Transverse colon (tissue), 4 donors: ENCODE data around the gene PRKG1. TPM values are rescaled to one million over a fixed set of nuclear protein-coding genes. Genes with fewer than 3 reads are reported as not detected.
"Not testable (repeated sequence)": the region's sequence is repeated elsewhere in the genome, so short reads cannot be mapped to it uniquely, and the experiment has no call there.

Experiments used
- DNase-seq: peaks from one replicate; pipeline ENCODE4 v3.0.0-alpha.2; 2019
- H3K27ac ChIP-seq, 4 donors: fragments of 200-600 bp; sonication (generic); 2 replicates each; pipeline ENCODE4 v1.5.1; 2016 to 2018; ENCODE audit warnings: inconsistent platforms in 4 of 4
- H3K27me3 ChIP-seq: fragments of 200-600 bp; sonication (generic); 2 replicates; pipeline ENCODE4 v1.5.1; 2017; ENCODE audit warnings: inconsistent platforms
- H3K36me3 ChIP-seq, 4 donors: fragments of 200-600 bp; sonication (generic); 2 replicates each; pipeline ENCODE4 v1.5.1; 2017 to 2019; ENCODE audit warnings: inconsistent platforms in 4 of 4
- H3K4me1 ChIP-seq, 4 donors: fragments of 200-600 bp; sonication (generic); 2 replicates each; pipeline ENCODE4 v1.5.1; 2017 to 2020; ENCODE audit warnings: inconsistent platforms in 4 of 4
- H3K4me3 ChIP-seq, 4 donors: fragments of 200-600 bp; sonication (generic); 1 replicate in 1 of 4; 2 replicates in 3 of 4; pipeline versions ENCODE4 v1.5.1 to v1.6.1; 2017 to 2019; ENCODE audit warnings: inconsistent platforms in 4 of 4
- H3K9me3 ChIP-seq, 2 donors: fragments of 200-600 bp; sonication (generic); 2 replicates each; pipeline ENCODE4 v1.5.1; 2017 to 2019; ENCODE audit warnings: inconsistent platforms in 2 of 2
- EP300 ChIP-seq: sonication (generic); formaldehyde crosslinking; IDR thresholded peaks from one replicate; pipeline ENCODE4 v1.6.1; 2017; ENCODE audit warnings: antibody characterized with exemption, low read depth
- POLR2A ChIP-seq: fragments of 450-650 bp; IDR thresholded peaks from one replicate; pipeline ENCODE4 v1.6.1; 2016; ENCODE audit warnings: antibody characterized with exemption, mild to moderate bottlenecking, moderate library complexity
- POLR2AphosphoS5 ChIP-seq, 3 donors: sonication (generic); formaldehyde crosslinking; IDR thresholded peaks; one replicate each; pipeline ENCODE4 v1.6.1; 2016; ENCODE audit warnings: antibody characterized with exemption in 3 of 3
- WGBS, 2 donors: methylation state at CpG; one replicate each; pipeline ENCODE4 v1.1.5; 2018; ENCODE audit warnings: low coverage in 1 of 2; 5-methylcytosine and 5-hydroxymethylcytosine counted together
- in situ Hi-C, 4 donors: fragments of 200-750 bp; cut with MboI; loops; one replicate each; pipeline versions ENCODE4 v1.15.0 to v1.15.1; 2017; ENCODE audit warnings: low sequenced_read_pairs in 3 of 4, low pct_ligation_motif_present in 1 of 4, low pct_unique_long_range_greater_than_20kb in 1 of 4
- intact Hi-C: fragments of 100-400 bp; cut with DNase I; formaldehyde crosslinking; loops from one replicate; pipeline ENCODE4 v1.15.1; 2023; ENCODE audit warnings: low total_unique reads
- total RNA-seq, 4 donors: library from RNA; depleted of rRNA; stranded (reverse); fragments of >200 nt; gene quantifications; one replicate each; pipeline ENCODE4 v1.1.0, GENCODE V29; 2016
- TF ChIP-seq, protein P1 (sequence below), 5 experiments: fragments of 200-600 bp in 3 of 5; fragments of 450-650 bp in 2 of 5; sonication (generic) in 3 of 5; IDR thresholded peaks; 1 replicate in 2 of 5; 2 replicates in 3 of 5; pipeline ENCODE4 v1.5.1; 2016 to 2017; ENCODE audit warnings: antibody characterized with exemption in 5 of 5, inconsistent platforms in 3 of 5, mild to moderate bottlenecking in 2 of 5, moderate library complexity in 1 of 5

PRKG1 gene
- total RNA-seq, 4 donors from 2014 or later: 17.6 to 30.6 (median 26.9) TPM

DNA sequence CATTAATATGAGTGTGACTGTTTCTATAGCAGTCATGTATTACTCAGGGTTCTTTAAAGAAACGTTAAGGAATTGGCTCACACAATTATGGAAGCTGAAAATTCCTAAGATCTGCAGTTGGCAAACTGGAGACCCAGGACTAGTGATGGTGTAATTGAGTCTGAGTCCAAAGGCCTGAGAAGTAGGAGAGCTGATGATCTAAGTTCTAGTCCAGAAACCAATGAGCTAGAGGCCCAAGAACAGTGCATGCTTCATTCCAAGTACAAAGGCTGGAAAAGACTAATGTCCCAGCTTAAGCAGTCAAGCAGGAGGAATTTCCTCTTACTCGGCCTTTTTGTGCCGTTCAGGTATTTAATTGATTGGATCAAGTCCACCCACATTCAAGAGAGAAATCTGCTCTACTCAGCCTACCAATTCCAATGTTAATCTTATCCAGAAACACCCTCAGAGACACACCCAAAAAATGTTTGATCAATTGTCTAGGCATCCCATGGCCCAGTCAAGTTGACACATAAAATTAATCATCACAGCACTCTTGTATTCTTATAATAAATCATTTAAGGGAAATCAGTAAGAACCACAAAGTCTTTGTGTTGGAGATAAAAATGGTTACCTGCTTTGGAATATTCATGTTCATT, 312.1 kb downstream of the PRKG1 start:
- TF ChIP-seq, protein P1, sequence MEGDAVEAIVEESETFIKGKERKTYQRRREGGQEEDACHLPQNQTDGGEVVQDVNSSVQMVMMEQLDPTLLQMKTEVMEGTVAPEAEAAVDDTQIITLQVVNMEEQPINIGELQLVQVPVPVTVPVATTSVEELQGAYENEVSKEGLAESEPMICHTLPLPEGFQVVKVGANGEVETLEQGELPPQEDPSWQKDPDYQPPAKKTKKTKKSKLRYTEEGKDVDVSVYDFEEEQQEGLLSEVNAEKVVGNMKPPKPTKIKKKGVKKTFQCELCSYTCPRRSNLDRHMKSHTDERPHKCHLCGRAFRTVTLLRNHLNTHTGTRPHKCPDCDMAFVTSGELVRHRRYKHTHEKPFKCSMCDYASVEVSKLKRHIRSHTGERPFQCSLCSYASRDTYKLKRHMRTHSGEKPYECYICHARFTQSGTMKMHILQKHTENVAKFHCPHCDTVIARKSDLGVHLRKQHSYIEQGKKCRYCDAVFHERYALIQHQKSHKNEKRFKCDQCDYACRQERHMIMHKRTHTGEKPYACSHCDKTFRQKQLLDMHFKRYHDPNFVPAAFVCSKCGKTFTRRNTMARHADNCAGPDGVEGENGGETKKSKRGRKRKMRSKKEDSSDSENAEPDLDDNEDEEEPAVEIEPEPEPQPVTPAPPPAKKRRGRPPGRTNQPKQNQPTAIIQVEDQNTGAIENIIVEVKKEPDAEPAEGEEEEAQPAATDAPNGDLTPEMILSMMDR (IDR thresholded peaks at IDR 0.05): no peak
- TF ChIP-seq POLR2A: no peak
- no peak for TF ChIP-seq POLR2AphosphoS5 (IDR thresholded peaks at IDR 0.05)
- no peak for TF ChIP-seq EP300
- in situ Hi-C loops: no loop called here

GRCh38 chr10:51389415-51390321, 315.4 kb downstream of the PRKG1 start:
- in situ Hi-C loops (no loop called here), intact Hi-C loops (no loop called here)
- H3K27me3 ChIP-seq: no peaks in the 10 kb centered on the region
- WGBS, 2 donors: 20 to 41% methylated on average over 1 to 3 of the region's 3 CpGs
- no peak overlapping the region for H3K4me3 ChIP-seq
- no peaks in the 10 kb centered on the region for H3K36me3 ChIP-seq
- H3K9me3 ChIP-seq: no peaks in the 10 kb centered on the region
- peak; percentile 74 for DNase-seq
- TF ChIP-seq, protein P1 (IDR thresholded peaks at IDR 0.05): peak; percentile 61 to 73 (median 67)
- TF ChIP-seq POLR2A (no peak), POLR2AphosphoS5 (IDR thresholded peaks at IDR 0.05) (peak in 1 of 3 donors; percentile 53)
- peaks cover 0 to 25% (median 21%) of the 10 kb centered on the region in 4 donors for H3K4me1 ChIP-seq
- peak overlapping the region; percentile 25 to 73 (median 58) for H3K27ac ChIP-seq

More for the DNA sequence above, 312.1 kb downstream of the PRKG1 start:
- H3K36me3 ChIP-seq: no peaks in the 10 kb centered on the region
- H3K4me3 ChIP-seq: no peak overlapping the region
- H3K27ac ChIP-seq: no peak overlapping the region
- H3K4me1 ChIP-seq: peaks cover 0 to 24% (median 19%) of the 10 kb centered on the region in 4 donors
- no peaks in the 10 kb centered on the region for H3K9me3 ChIP-seq
- intact Hi-C loops: no loop called here
- no peak for DNase-seq
- H3K27me3 ChIP-seq: no peaks in the 10 kb centered on the region
- 71 to 73% methylated on average over 2 to 3 of the region's 3 CpGs for WGBS, 2 donors

DNA sequence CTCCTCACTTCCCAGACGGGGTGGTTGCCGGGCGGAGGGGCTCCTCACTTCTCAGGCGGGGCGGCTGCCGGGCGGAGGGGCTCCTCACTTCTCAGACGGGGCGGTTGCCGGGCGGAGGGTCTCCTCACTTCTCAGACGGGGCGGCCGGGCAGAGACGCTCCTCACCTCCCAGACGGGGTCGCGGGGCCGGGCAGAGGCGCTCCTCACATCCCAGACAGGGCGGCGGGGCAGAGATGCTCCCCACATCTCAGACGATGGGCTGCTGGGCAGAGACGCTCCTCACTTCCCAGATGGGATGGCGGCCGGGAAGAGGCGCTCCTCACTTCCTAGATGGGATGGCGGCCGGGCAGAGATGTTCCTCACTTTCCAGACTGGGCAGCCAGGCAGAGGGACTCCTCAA, 318.7 kb downstream of the PRKG1 start:
- in situ Hi-C loops, intact Hi-C loops, H3K36me3 ChIP-seq, H3K4me3 ChIP-seq, H3K27ac ChIP-seq, H3K27me3 ChIP-seq, DNase-seq, H3K9me3 ChIP-seq: not testable (repeated sequence)
- 98% methylated on average over 5 of the region's 29 CpGs; no CpG with 5 or more reads in 1 of the 2 donors for WGBS, 2 donors
- H3K4me1 ChIP-seq: peaks cover 8 to 40% (median 33%) of the 10 kb centered on the region in 4 donors

- 82 to 94% methylated on average over 3 of the region's 3 CpGs for WGBS, 2 donors
- Histone ChIP-seq H3K4me1 (peaks cover 9 to 44% (median 34%) of the 10 kb centered on the region in 4 donors), H3K27me3 (no peaks in the 10 kb centered on the region), H3K4me3 (no peak overlapping the region), H3K9me3 (no peaks in the 10 kb centered on the region), H3K27ac (no peak overlapping the region), H3K36me3 (no peaks in the 10 kb centered on the region)
- intact Hi-C loops: no loop called here
- no peak for DNase-seq
- in situ Hi-C loops: no loop called here
- TF ChIP-seq, protein P1 (IDR thresholded peaks at IDR 0.05): no peak
- TF ChIP-seq POLR2AphosphoS5 (IDR thresholded peaks at IDR 0.05) (no peak), POLR2A (no peak), EP300 (no peak)
These were observed 319.8 kb downstream of the PRKG1 start for GRCh38 chr10:51394039-51394438.
